Measurements from ENCODE around the gene ENTREP3.
"Not testable (repeated sequence)": the region's sequence is repeated elsewhere in the genome, so short reads cannot be mapped to it uniquely, and the experiment has no call there.

GRCh38 chr1:155246796-155247195 is 8.5 kb downstream of the ENTREP3 start:
- not testable (repeated sequence) for TF ChIP-seq CTCF, EP300 (IDR thresholded peaks at IDR 0.05)
